ENCODE data around the gene PDE4D. TPM values are rescaled to one million over a fixed set of nuclear protein-coding genes. Genes with fewer than 3 reads are reported as not detected.

Gene PDE4D
- total RNA-seq, 1 donor from 2014 or later: 7.6 TPM

- Mint-ChIP-seq H3K36me3 (ENCODE audit: insufficient read depth) (no peaks in the 10 kb centered on the region), H3K27ac (no peak overlapping the region), H3K27me3 (no peaks in the 10 kb centered on the region), H3K4me3 (ENCODE audit: low read depth) (no peak overlapping the region), H3K9me3 (ENCODE audit: low read depth) (no peaks in the 10 kb centered on the region), H3K4me1 (ENCODE audit: low read depth) (peaks cover 3% of the 10 kb centered on the region)
- TF ChIP-seq, protein P1, sequence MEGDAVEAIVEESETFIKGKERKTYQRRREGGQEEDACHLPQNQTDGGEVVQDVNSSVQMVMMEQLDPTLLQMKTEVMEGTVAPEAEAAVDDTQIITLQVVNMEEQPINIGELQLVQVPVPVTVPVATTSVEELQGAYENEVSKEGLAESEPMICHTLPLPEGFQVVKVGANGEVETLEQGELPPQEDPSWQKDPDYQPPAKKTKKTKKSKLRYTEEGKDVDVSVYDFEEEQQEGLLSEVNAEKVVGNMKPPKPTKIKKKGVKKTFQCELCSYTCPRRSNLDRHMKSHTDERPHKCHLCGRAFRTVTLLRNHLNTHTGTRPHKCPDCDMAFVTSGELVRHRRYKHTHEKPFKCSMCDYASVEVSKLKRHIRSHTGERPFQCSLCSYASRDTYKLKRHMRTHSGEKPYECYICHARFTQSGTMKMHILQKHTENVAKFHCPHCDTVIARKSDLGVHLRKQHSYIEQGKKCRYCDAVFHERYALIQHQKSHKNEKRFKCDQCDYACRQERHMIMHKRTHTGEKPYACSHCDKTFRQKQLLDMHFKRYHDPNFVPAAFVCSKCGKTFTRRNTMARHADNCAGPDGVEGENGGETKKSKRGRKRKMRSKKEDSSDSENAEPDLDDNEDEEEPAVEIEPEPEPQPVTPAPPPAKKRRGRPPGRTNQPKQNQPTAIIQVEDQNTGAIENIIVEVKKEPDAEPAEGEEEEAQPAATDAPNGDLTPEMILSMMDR (IDR thresholded peaks at IDR 0.05; ENCODE audit: unreplicated experiment): no peak
- no peak for DNase-seq (ENCODE audit: low spot score, unreplicated experiment)
Measured at GRCh38 chr5:59093329-59093728, 800.2 kb downstream of the PDE4D start.

- H3K4me1 Mint-ChIP-seq (ENCODE audit: low read depth): peaks cover 3% of the 10 kb centered on the region
- no peaks in the 10 kb centered on the region for H3K36me3 Mint-ChIP-seq (ENCODE audit: insufficient read depth)
- H3K9me3 Mint-ChIP-seq (ENCODE audit: low read depth): no peaks in the 10 kb centered on the region
- no peaks in the 10 kb centered on the region for H3K27me3 Mint-ChIP-seq
- H3K27ac Mint-ChIP-seq: no peak overlapping the region
- no peak overlapping the region for H3K4me3 Mint-ChIP-seq (ENCODE audit: low read depth)
- TF ChIP-seq, protein P1 (IDR thresholded peaks at IDR 0.05; ENCODE audit: unreplicated experiment): no peak
- DNase-seq (ENCODE audit: low spot score, unreplicated experiment): no peak
Measured at GRCh38 chr5:59092758-59093157, 800.8 kb downstream of the PDE4D start.

GRCh38 chr5:59091965-59092364, 801.6 kb downstream of the PDE4D start:
- H3K9me3 Mint-ChIP-seq (ENCODE audit: low read depth): no peaks in the 10 kb centered on the region
- DNase-seq (ENCODE audit: low spot score, unreplicated experiment): no peak
- no peaks in the 10 kb centered on the region for H3K27me3 Mint-ChIP-seq
- TF ChIP-seq, protein P1 (IDR thresholded peaks at IDR 0.05; ENCODE audit: unreplicated experiment): no peak
- no peaks in the 10 kb centered on the region for H3K36me3 Mint-ChIP-seq (ENCODE audit: insufficient read depth)
- H3K4me1 Mint-ChIP-seq (ENCODE audit: low read depth): no peaks in the 10 kb centered on the region
- no peak overlapping the region for H3K4me3 Mint-ChIP-seq (ENCODE audit: low read depth)
- no peak overlapping the region for H3K27ac Mint-ChIP-seq

GRCh38 chr5:59090323-59090722, 803.2 kb downstream of the PDE4D start:
- Mint-ChIP-seq H3K4me3 (ENCODE audit: low read depth) (no peak overlapping the region), H3K27me3 (no peaks in the 10 kb centered on the region)

DNA sequence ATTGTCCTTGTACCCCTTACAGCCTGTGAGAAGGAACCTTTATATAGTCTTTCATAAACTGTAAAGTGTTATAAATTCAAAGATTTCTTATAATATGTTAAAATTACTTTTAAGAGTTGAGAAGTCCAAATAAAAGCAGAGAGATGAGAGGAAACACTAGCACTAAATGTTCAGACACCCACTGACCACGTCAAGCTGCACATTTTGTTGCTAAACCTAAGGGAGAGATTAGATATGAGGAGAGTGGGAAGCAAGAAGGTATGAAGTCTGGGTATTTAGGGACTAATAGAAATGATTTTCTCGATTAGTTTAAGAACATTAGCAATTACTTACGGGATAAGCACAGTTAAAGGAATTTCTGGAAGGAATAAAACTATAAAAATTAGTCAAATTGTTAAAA, 803.8 kb downstream of the PDE4D start:
- Mint-ChIP-seq H3K36me3 (ENCODE audit: insufficient read depth) (no peaks in the 10 kb centered on the region), H3K27me3 (no peaks in the 10 kb centered on the region), H3K4me1 (ENCODE audit: low read depth) (no peaks in the 10 kb centered on the region), H3K27ac (no peak overlapping the region), H3K4me3 (ENCODE audit: low read depth) (no peak overlapping the region), H3K9me3 (ENCODE audit: low read depth) (no peaks in the 10 kb centered on the region)
- no peak for DNase-seq (ENCODE audit: low spot score, unreplicated experiment)
- TF ChIP-seq, protein P1 (IDR thresholded peaks at IDR 0.05; ENCODE audit: unreplicated experiment): no peak

More at GRCh38 chr5:59090323-59090722, 803.2 kb downstream of the PDE4D start:
- H3K4me1 Mint-ChIP-seq (ENCODE audit: low read depth): no peaks in the 10 kb centered on the region
- no peaks in the 10 kb centered on the region for H3K36me3 Mint-ChIP-seq (ENCODE audit: insufficient read depth)
- no peaks in the 10 kb centered on the region for H3K9me3 Mint-ChIP-seq (ENCODE audit: low read depth)
- no peak for DNase-seq (ENCODE audit: low spot score, unreplicated experiment)
- TF ChIP-seq, protein P1 (IDR thresholded peaks at IDR 0.05; ENCODE audit: unreplicated experiment): no peak
- H3K27ac Mint-ChIP-seq: no peak overlapping the region

All from progenitor cell of endocrine pancreas (in vitro differentiated cells).